Stomach (tissue), 4 donors: Measurements from ENCODE around the gene EIF5.

Experiments
- CTCF ChIP-seq, 7 experiments: fragments of 450-650 bp in 4 of 7; fragments of 200-600 bp in 3 of 7; sonication (generic) in 3 of 7; IDR thresholded peaks; one replicate each; pipeline ENCODE4 v1.5.1; 2016 to 2019; ENCODE audit warnings: antibody characterized with exemption in 7 of 7, control low read depth in 2 of 7, mild to moderate bottlenecking in 1 of 7
- EP300 ChIP-seq: sonication (generic); formaldehyde crosslinking; IDR thresholded peaks from one replicate; pipeline ENCODE4 v1.6.1; 2017; ENCODE audit warnings: antibody characterized with exemption
- POLR2A ChIP-seq, 4 donors: fragments of 450-650 bp; IDR thresholded peaks; one replicate each; pipeline ENCODE4 v1.6.1; 2016; ENCODE audit warnings: antibody characterized with exemption in 4 of 4, control low read depth in 2 of 4, mild to moderate bottlenecking in 1 of 4, moderate library complexity in 1 of 4
- POLR2AphosphoS5 ChIP-seq, 3 donors: sonication (generic); formaldehyde crosslinking; IDR thresholded peaks; one replicate each; pipeline ENCODE4 v1.6.1; 2016; ENCODE audit warnings: antibody characterized with exemption in 3 of 3

DNA sequence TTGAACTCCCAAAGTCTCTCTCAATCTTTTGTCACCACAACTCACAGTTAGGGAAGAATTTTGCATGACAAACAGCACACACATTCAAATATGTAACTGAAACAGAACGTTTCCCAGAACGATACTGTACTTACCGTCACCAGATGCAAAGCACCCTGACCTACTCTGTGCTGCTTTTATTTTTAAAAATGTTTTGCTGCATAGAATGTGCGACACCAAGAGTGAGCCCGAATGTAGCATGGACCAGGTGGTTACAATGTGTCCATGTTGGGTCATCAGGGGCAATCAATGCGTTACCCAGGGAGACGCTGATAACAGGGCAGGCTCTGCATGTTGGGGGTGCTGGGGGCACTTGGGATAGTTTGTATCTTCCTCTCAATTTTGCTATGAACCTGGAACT, 14.6 kb upstream of the EIF5 start:
- TF ChIP-seq POLR2AphosphoS5 (IDR thresholded peaks at IDR 0.05) (no peak), CTCF (IDR thresholded peaks at IDR 0.05) (no peak), POLR2A (IDR thresholded peaks at IDR 0.05) (no peak), EP300 (no peak)
